ENCODE data around the gene TOP2B.

TOP2B gene

DNA sequence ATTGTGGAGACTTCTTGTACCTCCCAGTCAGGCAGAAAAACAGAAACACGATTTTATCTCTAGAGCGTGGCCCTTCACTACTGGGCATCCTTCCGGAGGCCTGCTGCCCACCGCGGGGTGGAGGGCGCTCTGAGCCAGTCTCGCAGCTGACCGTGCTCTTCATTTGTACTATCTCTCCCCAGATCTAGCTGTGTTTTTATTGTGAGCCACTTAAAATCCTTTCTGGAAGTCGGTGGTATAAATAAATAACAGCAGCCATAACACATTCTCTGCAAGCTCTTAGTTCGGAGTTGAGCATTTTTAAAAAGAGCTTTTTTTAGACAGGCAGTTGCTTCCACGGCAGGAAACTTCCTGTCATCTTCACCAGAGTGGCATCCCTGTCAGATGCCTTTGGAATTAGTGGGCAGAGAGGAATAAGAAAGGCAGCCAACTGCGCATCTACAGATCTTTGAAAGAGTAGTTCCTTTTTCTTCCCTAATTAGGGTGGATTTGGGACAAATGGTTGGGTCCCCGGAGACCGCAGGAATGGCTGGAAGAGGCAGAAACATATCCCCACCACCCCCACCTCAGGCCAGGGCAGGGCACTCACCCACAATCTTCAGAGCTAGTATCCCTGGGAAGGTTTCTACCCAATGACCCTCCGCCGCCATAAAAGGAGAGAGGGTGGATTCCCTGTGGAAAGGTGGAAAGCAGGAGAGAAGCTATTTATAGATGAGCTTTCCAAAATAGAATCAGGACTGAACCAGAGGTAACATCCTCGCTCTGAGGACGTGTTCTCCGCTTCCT lies 91.1 kb downstream of the TOP2B start:
- H3K4me3 ChIP-seq (ENCODE audit: low read length): no peak overlapping the region
- H3K27ac ChIP-seq (ENCODE audit: low read depth, low read length): no peak overlapping the region
- H3K36me3 ChIP-seq (ENCODE audit: control insufficient read depth, insufficient read depth, low read length): no peaks in the 10 kb centered on the region
- no peaks in the 10 kb centered on the region for H3K4me1 ChIP-seq (ENCODE audit: control insufficient read depth, insufficient read depth, low read length)
- no peak overlapping the region for H3K9ac ChIP-seq (ENCODE audit: low read length)
- H3K27me3 ChIP-seq (ENCODE audit: control insufficient read depth, insufficient read depth, low read length): no peaks in the 10 kb centered on the region

DNA sequence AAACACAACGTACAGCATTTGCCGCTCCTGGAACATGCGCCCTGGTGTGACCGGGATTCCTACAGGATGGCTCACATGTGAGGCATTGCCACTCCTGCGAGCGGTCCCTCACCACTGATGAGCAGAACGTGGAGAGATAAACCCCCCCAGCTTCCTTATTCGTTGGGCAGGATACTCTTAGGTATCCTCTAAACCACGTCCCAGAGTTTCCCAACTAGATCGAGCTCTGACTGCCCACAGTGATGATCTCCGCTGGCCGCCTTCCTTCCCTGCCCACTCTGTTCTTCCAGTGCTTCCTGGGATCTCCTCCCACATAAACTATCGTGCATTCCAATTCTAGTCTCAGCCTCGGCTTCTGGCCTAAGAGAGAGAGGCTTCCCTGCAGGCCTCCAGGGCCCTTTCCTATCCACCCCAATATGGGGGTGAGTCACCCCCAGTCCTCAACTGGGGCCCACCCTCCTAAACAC lies 91.8 kb downstream of the TOP2B start:
- H3K27ac ChIP-seq (ENCODE audit: low read depth, low read length): no peak overlapping the region
- no peaks in the 10 kb centered on the region for H3K27me3 ChIP-seq (ENCODE audit: control insufficient read depth, insufficient read depth, low read length)
- H3K4me1 ChIP-seq (ENCODE audit: control insufficient read depth, insufficient read depth, low read length): no peaks in the 10 kb centered on the region
- no peak overlapping the region for H3K9ac ChIP-seq (ENCODE audit: low read length)
- no peaks in the 10 kb centered on the region for H3K36me3 ChIP-seq (ENCODE audit: control insufficient read depth, insufficient read depth, low read length)
- H3K4me3 ChIP-seq (ENCODE audit: low read length): no peak overlapping the region

DNA sequence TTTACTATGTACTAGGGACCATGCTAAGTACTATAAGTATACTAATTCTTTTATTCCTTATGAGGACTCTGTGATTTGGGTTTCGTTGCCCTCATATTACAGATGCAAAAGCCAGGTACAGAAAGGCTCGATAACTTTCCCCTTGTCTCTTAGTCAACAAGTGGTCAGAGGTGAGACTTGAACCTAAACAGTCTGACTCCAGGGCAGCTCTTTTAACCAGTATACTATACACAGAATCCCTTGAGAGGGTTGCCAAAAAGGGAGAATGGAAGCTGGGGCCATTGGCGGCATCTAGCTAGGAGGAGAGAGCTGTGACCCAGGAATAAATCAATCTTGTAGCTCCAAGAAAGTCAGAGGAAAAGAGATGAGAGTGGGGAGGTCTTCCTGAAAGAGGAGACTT lies 92.4 kb downstream of the TOP2B start:
- H3K27ac ChIP-seq (ENCODE audit: low read depth, low read length): no peak overlapping the region
- H3K36me3 ChIP-seq (ENCODE audit: control insufficient read depth, insufficient read depth, low read length): no peaks in the 10 kb centered on the region
- no peak overlapping the region for H3K9ac ChIP-seq (ENCODE audit: low read length)
- no peak overlapping the region for H3K4me3 ChIP-seq (ENCODE audit: low read length)
- H3K27me3 ChIP-seq (ENCODE audit: control insufficient read depth, insufficient read depth, low read length): no peaks in the 10 kb centered on the region
- no peaks in the 10 kb centered on the region for H3K4me1 ChIP-seq (ENCODE audit: control insufficient read depth, insufficient read depth, low read length)

DNA sequence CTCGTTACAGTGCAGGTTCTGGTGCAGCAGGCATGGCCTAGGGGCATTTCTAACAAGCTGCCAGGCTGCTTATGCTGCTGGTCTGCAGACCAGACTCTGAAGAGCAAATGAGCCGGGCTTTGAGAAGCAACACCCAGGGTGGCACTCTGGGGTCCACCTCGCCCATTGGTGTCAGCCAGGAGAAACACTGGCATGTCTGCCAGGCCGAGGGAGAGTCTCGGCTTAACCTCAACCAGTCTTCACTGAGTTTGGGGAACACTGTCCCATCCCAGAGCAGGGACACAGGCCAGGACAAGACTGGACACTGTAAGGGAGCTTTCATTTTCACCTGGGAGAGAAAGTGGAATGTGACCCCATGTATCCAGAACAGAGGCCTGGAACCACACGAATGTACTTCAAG lies 93.4 kb downstream of the TOP2B start:
- Histone ChIP-seq H3K36me3 (ENCODE audit: control insufficient read depth, insufficient read depth, low read length) (no peaks in the 10 kb centered on the region), H3K4me3 (ENCODE audit: low read length) (no peak overlapping the region), H3K9ac (ENCODE audit: low read length) (no peak overlapping the region), H3K27ac (ENCODE audit: low read depth, low read length) (no peak overlapping the region), H3K27me3 (ENCODE audit: control insufficient read depth, insufficient read depth, low read length) (no peaks in the 10 kb centered on the region), H3K4me1 (ENCODE audit: control insufficient read depth, insufficient read depth, low read length) (no peaks in the 10 kb centered on the region)

- Histone ChIP-seq H3K4me3 (ENCODE audit: low read length) (no peak overlapping the region), H3K9ac (ENCODE audit: low read length) (no peak overlapping the region), H3K27ac (ENCODE audit: low read depth, low read length) (no peak overlapping the region), H3K36me3 (ENCODE audit: control insufficient read depth, insufficient read depth, low read length) (no peaks in the 10 kb centered on the region), H3K4me1 (ENCODE audit: control insufficient read depth, insufficient read depth, low read length) (no peaks in the 10 kb centered on the region), H3K27me3 (ENCODE audit: control insufficient read depth, insufficient read depth, low read length) (no peaks in the 10 kb centered on the region)
Measured at GRCh38 chr3:25568525-25569078, 96.1 kb downstream of the TOP2B start.

- Histone ChIP-seq H3K4me1 (ENCODE audit: control insufficient read depth, insufficient read depth, low read length) (no peaks in the 10 kb centered on the region), H3K27me3 (ENCODE audit: control insufficient read depth, insufficient read depth, low read length) (no peaks in the 10 kb centered on the region), H3K27ac (ENCODE audit: low read depth, low read length) (no peak overlapping the region), H3K36me3 (ENCODE audit: control insufficient read depth, insufficient read depth, low read length) (no peaks in the 10 kb centered on the region), H3K4me3 (ENCODE audit: low read length) (no peak overlapping the region), H3K9ac (ENCODE audit: low read length) (no peak overlapping the region)
Measured at GRCh38 chr3:25567806-25568524, 96.7 kb downstream of the TOP2B start.

- H3K27me3 ChIP-seq (ENCODE audit: control insufficient read depth, insufficient read depth, low read length): no peaks in the 10 kb centered on the region
- no peak overlapping the region for H3K9ac ChIP-seq (ENCODE audit: low read length)
- H3K36me3 ChIP-seq (ENCODE audit: control insufficient read depth, insufficient read depth, low read length): no peaks in the 10 kb centered on the region
- no peak overlapping the region for H3K27ac ChIP-seq (ENCODE audit: low read depth, low read length)
- no peak overlapping the region for H3K4me3 ChIP-seq (ENCODE audit: low read length)
- H3K4me1 ChIP-seq (ENCODE audit: control insufficient read depth, insufficient read depth, low read length): no peaks in the 10 kb centered on the region
Measured at GRCh38 chr3:25567388-25567787, 97.3 kb downstream of the TOP2B start.

DNA sequence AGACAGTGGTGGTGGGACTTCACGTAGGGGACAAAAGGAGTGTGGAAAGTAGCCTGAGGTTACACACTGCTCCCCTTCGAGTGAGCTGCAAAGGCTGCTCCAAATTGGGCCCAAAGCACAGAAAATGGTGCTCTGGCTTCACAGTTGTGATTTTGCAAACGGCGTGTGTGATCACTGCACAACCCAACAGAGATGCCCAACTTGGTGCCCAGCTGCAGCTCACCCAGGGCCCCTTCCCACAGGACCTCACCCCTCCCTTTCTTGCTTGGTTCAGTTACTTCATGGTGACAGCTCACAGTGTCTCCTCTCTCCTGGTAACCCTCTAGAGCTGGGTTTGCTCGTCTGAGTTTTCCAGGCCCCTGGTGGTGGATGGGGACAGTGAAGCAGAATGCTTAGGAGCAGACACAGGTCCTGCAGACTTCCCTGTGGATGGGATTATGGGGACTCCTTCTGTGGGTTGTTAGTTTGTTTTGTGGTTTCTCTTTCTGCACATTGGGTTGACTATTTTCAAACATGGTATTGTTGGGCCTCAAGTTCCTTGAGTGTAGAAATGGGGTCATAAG lies 98.3 kb downstream of the TOP2B start:
- Histone ChIP-seq H3K9ac (ENCODE audit: low read length) (no peak overlapping the region), H3K4me1 (ENCODE audit: control insufficient read depth, insufficient read depth, low read length) (no peaks in the 10 kb centered on the region), H3K4me3 (ENCODE audit: low read length) (no peak overlapping the region), H3K27ac (ENCODE audit: low read depth, low read length) (no peak overlapping the region), H3K36me3 (ENCODE audit: control insufficient read depth, insufficient read depth, low read length) (no peaks in the 10 kb centered on the region), H3K27me3 (ENCODE audit: control insufficient read depth, insufficient read depth, low read length) (no peaks in the 10 kb centered on the region)

DNA sequence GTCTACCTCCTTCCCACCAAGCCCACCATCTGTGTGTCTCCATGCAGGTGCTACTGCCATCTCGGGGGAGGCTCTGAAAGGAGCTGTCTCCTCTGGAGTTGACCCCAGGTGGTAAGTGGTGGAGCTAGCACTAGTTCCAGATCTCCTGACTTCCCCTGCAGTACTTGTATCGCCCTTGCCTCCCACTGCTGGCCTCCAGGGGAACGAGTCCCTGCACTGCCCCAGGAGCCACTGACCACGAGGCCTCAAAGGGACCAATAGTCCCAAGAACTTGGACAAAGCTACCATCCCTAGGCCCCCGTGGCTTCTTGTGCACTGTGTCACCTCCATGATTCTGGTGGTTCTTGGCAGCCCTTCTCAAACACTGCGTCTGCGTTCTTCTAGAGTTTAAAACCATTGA lies 98.9 kb downstream of the TOP2B start:
- Histone ChIP-seq H3K4me1 (ENCODE audit: control insufficient read depth, insufficient read depth, low read length) (no peaks in the 10 kb centered on the region), H3K27me3 (ENCODE audit: control insufficient read depth, insufficient read depth, low read length) (no peaks in the 10 kb centered on the region), H3K9ac (ENCODE audit: low read length) (no peak overlapping the region), H3K36me3 (ENCODE audit: control insufficient read depth, insufficient read depth, low read length) (no peaks in the 10 kb centered on the region), H3K27ac (ENCODE audit: low read depth, low read length) (no peak overlapping the region), H3K4me3 (ENCODE audit: low read length) (no peak overlapping the region)

DNA sequence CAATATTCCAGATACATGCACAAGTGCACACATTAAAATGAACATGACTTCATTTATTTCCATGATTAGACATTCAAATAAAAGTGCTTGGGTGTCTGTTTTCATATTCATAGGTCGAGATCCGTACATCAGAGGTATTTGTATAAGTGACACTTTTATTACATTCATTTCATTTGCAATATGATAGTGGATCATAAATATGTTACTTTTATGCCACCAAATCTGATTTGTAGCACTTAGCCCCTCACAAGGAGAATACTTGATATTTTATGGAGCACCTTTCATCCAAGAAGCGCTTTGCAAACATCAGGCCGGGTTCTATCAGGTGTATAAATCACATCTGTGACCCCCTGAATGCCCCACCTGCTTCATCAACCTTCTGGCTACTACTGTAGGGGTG lies 100.6 kb downstream of the TOP2B start:
- H3K4me1 ChIP-seq (ENCODE audit: control insufficient read depth, insufficient read depth, low read length): no peaks in the 10 kb centered on the region
- H3K9ac ChIP-seq (ENCODE audit: low read length): no peak overlapping the region
- no peak overlapping the region for H3K27ac ChIP-seq (ENCODE audit: low read depth, low read length)
- H3K36me3 ChIP-seq (ENCODE audit: control insufficient read depth, insufficient read depth, low read length): no peaks in the 10 kb centered on the region
- H3K4me3 ChIP-seq (ENCODE audit: low read length): no peak overlapping the region
- no peaks in the 10 kb centered on the region for H3K27me3 ChIP-seq (ENCODE audit: control insufficient read depth, insufficient read depth, low read length)

- H3K9ac ChIP-seq (ENCODE audit: low read length): no peak overlapping the region
- H3K4me3 ChIP-seq (ENCODE audit: low read length): no peak overlapping the region
- H3K4me1 ChIP-seq (ENCODE audit: control insufficient read depth, insufficient read depth, low read length): no peaks in the 10 kb centered on the region
- H3K27ac ChIP-seq (ENCODE audit: low read depth, low read length): no peak overlapping the region
- H3K27me3 ChIP-seq (ENCODE audit: control insufficient read depth, insufficient read depth, low read length): no peaks in the 10 kb centered on the region
- no peaks in the 10 kb centered on the region for H3K36me3 ChIP-seq (ENCODE audit: control insufficient read depth, insufficient read depth, low read length)
Measured at GRCh38 chr3:25563601-25564000, 101.1 kb downstream of the TOP2B start.

- no peak overlapping the region for H3K27ac ChIP-seq (ENCODE audit: low read depth, low read length)
Measured at GRCh38 chr3:25558796-25559195, 105.9 kb downstream of the TOP2B start.

More at GRCh38 chr3:25558796-25559195, 105.9 kb downstream of the TOP2B start:
- H3K4me1 ChIP-seq (ENCODE audit: control insufficient read depth, insufficient read depth, low read length): no peaks in the 10 kb centered on the region
- no peak overlapping the region for H3K4me3 ChIP-seq (ENCODE audit: low read length)
- no peaks in the 10 kb centered on the region for H3K27me3 ChIP-seq (ENCODE audit: control insufficient read depth, insufficient read depth, low read length)
- no peak overlapping the region for H3K9ac ChIP-seq (ENCODE audit: low read length)
- H3K36me3 ChIP-seq (ENCODE audit: control insufficient read depth, insufficient read depth, low read length): no peaks in the 10 kb centered on the region

All from rectal smooth muscle tissue (tissue), 1 donor.